ENCODE results near the gene UBE2QL1.

GRCh38 chr5:6501701-6502100, 53.0 kb downstream of the UBE2QL1 start:
- TF ChIP-seq CTCF (IDR thresholded peaks at IDR 0.05) (no peak), POLR2A (IDR thresholded peaks at IDR 0.05) (no peak)
